GM21515 (cell line): ENCODE results near the gene ADAMTS13.

Experiments
- ATAC-seq: cut with Tn5 transposase; IDR thresholded peaks from one replicate; pipeline ENCODE4 v1.9.1; 2021; ENCODE audit not compliant: unreplicated experiment

The ADAMTS13 gene

DNA sequence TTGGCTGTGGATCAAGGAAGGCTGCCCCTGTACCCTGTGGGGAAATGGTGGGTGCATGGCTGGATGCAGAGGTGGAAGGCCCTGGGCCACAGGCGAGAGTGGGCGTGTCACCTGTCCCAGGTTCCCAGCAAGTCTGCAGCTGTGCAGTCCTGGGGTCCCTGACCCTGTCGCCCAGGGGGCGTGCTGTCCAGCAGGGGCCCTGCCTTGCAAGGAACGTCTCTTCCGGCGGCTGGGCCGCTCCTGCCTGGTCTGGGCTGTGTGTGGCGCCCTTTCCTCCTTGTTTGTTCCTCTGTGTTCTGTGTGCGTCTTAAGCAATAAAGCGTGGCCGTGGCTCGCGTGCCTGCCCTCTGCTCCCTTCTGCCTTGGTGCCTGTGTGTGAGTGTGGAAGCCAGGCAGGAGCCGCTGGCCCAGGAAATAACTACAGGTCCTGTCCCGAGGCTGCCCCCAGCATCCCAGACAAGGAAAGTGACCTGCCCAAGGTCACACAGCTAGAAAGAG lies 48.3 kb downstream of the ADAMTS13 start:
- no peak for ATAC-seq

GRCh38 chr9:133470988-133471387 lies 48.8 kb downstream of the ADAMTS13 start:
- no peak for ATAC-seq

DNA sequence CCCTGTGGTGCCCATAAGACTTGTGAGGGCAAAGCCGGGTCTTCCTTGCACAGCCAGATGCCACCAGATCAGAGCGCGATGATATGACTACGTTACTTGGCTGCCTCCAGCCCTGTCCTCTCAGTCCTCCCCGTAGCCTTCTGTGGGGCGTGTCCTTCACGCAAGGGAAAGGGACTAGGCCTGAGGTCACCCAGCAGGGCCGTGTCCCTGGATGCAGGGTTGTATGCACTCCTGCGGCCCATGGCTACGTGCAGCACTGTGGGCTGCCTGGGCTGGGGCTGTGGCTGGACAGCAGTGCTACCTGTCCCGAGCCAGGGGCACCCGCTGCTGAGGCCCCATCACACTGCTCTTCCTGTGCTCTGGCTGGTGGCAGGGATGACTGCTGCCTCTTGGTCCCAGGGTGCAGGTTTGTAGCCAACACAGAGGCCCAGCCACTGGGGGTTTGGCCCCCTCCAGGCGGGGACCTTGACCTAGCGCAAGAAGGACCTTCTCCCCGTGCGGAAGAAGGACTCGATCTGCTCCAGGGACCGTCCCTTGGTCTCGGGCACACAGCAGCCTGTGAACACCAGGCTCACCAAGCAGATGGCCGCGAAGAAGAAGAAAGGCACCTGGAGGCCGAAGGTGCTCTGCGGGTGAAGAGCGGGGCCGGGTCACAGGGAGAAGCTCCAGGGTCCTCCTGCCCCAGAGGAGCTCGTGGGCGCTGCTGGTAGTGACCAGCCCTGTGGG lies 49.5 kb downstream of the ADAMTS13 start:
- no peak for ATAC-seq

- no peak for ATAC-seq
Measured at GRCh38 chr9:133472277-133472645, 50.1 kb downstream of the ADAMTS13 start.

GRCh38 chr9:133472753-133473378 lies 50.7 kb downstream of the ADAMTS13 start:
- ATAC-seq: no peak

DNA sequence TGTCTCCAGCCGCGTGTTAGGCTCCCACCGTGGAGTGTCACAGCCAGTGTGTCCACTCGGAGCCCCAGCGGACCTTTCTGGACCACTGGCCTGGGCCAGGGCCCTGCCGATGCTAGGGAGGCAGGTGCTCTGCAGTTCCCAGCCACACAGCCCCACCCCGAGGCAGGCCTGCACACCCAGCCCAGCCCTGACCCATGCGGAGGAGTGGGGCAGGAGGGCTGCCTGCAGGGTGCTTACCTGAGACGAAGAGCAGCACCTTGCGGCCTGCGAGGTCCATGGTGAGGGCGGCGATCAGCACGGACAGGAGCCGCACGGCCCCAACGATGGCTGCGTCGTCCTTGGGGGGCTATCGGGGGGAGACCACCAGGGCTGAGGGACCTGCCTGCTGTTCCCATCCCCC lies 51.6 kb downstream of the ADAMTS13 start:
- ATAC-seq: no peak

GRCh38 chr9:133474215-133474614 lies 52.0 kb downstream of the ADAMTS13 start:
- no peak for ATAC-seq

- ATAC-seq: no peak
Measured at GRCh38 chr9:133474853-133475252, 52.7 kb downstream of the ADAMTS13 start.

- no peak for ATAC-seq
Measured at GRCh38 chr9:133475292-133476012, 53.3 kb downstream of the ADAMTS13 start.

GRCh38 chr9:133476036-133476931 lies 54.1 kb downstream of the ADAMTS13 start:
- no peak for ATAC-seq

GRCh38 chr9:133476941-133477340 lies 54.8 kb downstream of the ADAMTS13 start:
- ATAC-seq: no peak

DNA sequence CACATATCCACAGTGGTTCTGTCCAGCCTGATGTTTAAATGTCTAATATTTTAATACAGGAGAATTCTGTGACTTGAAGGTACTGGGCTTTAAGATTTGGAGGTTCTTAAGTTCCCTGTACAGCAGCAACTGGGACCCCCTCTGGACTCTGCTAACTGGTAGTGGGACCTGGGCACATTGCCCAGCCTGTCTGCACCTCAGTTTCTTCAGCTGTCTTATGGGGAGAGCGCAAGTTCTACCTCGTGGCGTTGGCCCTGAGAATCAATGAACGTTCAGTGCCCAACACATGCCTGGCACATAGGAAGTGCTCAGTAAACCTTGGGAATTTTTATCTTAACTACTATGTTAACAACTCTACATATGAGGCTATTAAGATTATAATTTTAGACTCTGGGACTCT lies 55.3 kb downstream of the ADAMTS13 start:
- no peak for ATAC-seq

- peak; percentile 31 for ATAC-seq
Measured at GRCh38 chr9:133477992-133478850, 56.1 kb downstream of the ADAMTS13 start.

DNA sequence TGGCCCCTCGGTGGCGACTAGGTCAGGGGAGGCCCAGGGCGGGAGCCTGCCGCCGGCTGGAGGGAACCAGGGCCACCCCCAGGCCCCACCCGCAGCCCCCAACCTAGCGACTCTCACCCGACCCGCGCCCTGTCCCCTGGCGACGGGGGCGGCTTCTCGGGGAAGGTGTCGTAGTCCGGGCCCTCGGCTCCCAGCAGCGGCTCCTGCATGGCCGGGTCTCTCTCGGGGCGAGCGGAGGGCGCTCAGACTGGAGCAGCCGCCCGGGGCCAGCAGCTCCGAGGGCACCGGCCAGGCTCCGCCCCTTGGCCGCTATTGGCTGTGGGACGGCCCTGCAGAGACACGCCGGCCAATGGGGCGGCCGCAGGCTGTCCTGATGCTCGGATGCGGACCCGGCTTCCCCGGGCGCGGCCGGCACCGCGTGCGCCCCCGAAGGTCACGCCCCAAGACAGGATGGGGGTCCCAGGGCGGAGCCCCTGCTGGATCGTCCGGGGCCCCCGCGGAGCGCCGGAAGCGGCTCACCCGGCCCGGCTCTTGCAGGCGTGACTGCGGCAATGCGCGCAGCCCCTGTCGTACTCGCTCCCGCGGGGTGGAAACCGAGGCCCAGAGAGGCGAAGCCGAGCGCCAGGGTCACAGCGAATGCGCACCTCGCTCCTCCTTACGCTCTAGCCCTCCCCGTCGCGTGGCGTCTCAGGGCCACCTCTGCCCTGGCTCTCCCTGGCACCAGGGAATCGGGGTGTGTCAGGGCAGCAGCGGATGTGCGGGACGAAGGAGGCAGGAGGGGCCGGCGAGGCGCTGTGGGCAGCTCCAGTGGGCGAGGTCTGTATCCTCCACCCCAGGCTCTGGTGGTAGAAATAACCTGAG lies 56.9 kb downstream of the ADAMTS13 start, which contains the start of gene SLC2A6:
TSS of gene SLC2A6 (minus strand) at position 249 of the 861 bp plus-strand sequence. CDS start at position 209, 40 bp downstream.
- ATAC-seq: peak; percentile 89

GRCh38 chr9:133483611-133484010 lies 61.4 kb downstream of the ADAMTS13 start:
- ATAC-seq: no peak

DNA sequence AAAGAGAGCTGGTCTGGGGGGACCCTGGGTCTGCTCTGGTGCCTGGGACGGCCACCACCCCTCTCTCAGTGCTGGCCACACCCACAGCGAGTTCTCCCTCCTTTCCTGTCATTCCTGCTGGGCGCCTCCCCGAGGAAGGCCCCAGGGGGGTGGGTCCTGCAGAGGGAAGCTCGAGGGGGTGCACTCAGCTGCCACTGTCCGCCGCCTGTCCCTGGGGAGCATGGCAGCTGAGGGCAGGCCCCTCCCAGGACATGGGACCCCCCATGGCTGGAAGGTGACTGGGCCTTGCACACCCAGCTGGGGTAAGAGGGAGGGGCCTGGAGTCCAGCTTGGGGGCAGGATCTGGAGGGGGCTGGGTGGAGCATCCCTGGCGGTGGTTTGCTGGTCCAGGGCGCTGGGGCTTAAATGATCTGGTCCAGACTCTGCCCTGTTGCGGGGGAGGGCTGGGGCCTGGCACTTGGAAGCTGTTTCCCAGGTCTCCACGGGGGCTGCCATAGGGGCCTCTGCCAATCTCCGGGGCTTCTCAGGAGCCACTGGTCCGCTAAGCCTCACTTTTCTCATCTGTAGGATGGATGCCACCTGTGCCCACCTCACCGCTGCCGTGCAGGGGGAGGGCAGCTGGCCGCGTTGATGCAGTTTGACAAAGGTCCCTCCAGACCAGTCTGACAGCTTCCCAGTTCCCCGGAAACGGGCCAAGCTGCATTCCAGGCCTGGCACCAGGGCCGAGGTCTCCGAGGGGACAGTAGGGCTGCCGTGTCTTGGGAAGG lies 62.7 kb downstream of the ADAMTS13 start:
- no peak for ATAC-seq

DNA sequence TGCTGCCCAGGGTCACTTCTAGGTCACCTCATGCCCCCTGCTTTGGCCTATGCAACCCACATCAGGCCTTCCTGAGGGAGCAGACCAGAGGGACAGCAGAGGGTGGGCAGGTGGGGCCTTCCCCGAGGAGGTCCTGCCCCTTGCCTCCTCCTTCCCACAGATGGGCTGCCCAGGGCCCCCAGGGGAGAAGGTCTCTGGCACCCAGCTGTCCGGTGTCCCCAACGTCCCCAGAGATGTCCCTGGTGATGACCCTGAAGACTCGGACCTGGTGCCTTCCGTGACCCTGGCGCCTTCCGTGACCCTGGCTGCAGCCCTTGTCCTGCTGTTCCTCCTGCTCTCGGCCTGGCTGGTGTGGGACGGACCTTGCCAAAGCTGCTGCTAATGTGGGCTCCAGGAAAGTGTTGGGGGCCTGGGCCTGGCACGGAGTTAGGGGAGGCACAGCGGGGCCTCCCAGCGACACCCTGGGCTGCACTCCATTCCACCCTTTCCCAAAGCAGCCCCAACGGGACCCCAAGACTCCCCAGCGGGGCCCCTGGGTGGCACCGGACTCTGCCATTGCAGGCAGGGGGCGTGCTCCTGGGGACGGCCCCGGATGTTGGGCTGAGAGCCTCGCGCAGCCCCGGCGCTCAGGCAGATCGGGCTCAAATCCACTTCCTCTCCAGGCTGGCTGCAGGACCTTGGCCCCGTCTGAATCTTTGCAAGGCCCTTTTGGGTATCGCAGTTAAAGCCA lies 63.5 kb downstream of the ADAMTS13 start:
- no peak for ATAC-seq

- ATAC-seq: no peak
Measured at GRCh38 chr9:133487331-133487725, 65.2 kb downstream of the ADAMTS13 start.
